OCI-LY3 (cell line): ENCODE results near the gene NYAP2.

Experiments used
- CTCF ChIP-seq: fragments of 200-600, 300-600 bp; sonication (generic); IDR thresholded peaks from 2 replicates; pipeline ENCODE4 v1.5.1; 2014; ENCODE audit warnings: antibody characterized with exemption, low read length, low read depth
- EZH2phosphoT487 ChIP-seq: fragments of 200-600 bp; shearing (Covaris generic); IDR thresholded peaks from 2 replicates; pipeline ENCODE4 v1.6.1; 2018; ENCODE audit warnings: antibody characterized with exemption, mixed run types, low read depth

GRCh38 chr2:225462945-225463344 is 63.4 kb downstream of the NYAP2 start:
- no peak for TF ChIP-seq CTCF
- TF ChIP-seq EZH2phosphoT487, result no peak
